Stimulated activated CD4-positive, alpha-beta T cell treated with anti-CD3 and anti-CD28 coated beads, Interleukin-1b, Interleukin-23, amount 100 ng/mL, for 1 hour (primary cell): ENCODE data around the gene MRPS2.
"Not testable (repeated sequence)": the region's sequence is repeated elsewhere in the genome, so short reads cannot be mapped to it uniquely, and the experiment has no call there.

Experiments used
- DNase-seq, 2 donors: peaks; one replicate each; pipeline ENCODE4 v3.0.0-alpha.2; 2020; ENCODE audit warnings: low read depth in 2 of 2

Gene MRPS2

DNA sequence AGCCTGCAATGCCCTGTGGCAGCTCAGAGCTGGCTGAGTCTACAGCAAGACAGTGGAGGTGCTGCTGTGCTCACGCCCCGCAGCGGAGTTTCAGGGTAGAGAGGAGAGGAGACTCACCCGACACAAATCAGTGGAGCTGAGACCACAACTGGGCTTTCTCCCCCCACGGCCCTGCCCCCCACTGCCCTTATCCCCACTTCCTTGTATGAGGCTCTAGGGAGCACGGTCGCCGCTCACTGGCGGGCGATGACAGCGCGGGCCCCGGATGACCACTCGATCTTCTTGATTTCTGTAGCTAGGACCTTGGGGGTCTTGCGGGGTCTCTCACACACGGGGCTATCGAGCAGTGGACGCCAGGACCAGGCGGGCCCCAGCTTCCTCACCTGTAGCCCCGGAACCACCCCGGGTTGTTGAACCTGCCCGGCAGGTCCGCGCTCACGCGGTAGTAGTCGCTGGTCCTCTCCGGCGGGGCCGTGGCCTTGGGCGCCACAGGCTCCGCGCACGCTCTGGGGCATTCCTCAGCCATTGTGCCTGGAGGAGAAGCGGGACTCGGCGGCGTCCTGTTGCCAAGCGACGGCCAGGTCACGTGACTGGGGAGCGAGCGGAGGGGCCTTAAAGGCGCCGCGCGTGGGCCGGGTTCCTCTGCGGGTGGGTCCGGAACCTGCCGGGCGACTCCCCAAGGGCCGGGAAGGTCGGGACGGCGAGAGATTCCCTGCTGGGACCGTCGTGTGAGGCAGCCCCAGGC lies 984 bp upstream of the MRPS2 start:
- peak; percentile 75 to 80 for DNase-seq

DNA sequence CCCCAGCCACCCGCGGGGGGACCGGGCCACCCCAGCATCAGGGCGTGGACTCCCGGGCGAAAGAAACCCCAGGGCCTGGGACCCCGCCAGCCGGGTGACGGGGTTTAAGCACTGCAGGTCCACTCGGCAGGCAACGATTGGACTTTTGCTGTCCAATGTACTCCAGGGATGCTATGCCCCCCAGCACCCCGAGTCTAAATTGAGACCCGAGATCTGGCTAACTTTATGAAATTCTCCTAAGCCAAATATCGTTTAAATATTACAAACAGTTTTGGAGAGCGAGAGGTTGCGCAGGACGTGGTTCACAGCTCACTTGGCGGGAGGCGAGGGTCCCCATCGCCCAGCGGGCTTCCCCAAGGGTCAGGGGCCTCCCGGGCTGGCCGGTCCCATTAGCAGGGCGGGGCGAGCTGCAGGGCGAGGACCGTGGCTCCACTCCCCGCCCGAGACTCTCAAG lies 384 bp upstream of the MRPS2 start:
- no peak for DNase-seq

DNA sequence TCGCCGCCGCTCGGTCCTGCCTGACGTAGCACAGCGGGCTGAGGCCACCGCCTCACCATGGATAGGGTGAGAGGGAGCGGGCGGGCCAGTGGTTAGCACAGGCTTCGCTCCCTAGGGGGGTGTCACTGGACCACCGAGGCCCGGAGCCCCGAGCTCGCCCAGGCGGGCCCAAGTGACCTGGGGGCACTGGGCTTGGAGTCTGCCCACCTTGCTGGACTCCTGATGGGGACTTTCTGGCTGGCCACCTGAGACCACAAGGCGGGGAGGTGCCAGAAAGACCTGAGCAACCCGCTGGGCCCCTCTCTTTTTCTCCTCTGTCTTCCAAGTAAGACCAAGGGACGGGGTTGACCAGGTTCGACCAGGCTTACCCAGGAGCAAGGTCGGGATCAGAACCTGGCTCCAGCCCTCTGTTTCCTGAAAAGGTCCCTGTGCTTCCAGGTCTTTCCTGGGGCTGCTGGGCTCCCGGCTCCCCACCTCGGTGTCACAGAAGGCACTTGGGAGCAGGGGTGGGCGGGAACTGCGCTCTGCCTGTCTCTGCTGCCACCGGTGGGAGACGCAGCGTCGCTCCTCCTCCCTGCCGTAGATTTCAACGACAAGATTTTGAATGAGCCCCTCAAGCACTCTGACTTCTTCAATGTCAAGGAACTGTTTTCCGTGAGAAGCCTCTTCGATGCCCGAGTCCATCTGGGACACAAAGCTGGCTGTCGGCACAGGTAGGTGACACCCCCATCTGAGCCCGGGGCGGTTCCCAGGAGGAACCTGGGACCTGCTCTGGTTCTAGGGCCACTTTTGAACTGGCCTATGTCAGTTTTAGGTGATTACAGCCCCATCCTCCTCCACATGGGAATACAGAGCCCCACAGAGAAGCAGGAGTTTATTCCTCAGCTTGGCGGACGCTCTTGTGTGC lies 1.0 kb downstream of the MRPS2 start:
- no peak for DNase-seq

GRCh38 chr9:135502168-135502872 lies 1.8 kb downstream of the MRPS2 start:
- DNase-seq: no peak

- no peak for DNase-seq
Observed at GRCh38 chr9:135502873-135503321, 2.4 kb downstream of the MRPS2 start.

DNA sequence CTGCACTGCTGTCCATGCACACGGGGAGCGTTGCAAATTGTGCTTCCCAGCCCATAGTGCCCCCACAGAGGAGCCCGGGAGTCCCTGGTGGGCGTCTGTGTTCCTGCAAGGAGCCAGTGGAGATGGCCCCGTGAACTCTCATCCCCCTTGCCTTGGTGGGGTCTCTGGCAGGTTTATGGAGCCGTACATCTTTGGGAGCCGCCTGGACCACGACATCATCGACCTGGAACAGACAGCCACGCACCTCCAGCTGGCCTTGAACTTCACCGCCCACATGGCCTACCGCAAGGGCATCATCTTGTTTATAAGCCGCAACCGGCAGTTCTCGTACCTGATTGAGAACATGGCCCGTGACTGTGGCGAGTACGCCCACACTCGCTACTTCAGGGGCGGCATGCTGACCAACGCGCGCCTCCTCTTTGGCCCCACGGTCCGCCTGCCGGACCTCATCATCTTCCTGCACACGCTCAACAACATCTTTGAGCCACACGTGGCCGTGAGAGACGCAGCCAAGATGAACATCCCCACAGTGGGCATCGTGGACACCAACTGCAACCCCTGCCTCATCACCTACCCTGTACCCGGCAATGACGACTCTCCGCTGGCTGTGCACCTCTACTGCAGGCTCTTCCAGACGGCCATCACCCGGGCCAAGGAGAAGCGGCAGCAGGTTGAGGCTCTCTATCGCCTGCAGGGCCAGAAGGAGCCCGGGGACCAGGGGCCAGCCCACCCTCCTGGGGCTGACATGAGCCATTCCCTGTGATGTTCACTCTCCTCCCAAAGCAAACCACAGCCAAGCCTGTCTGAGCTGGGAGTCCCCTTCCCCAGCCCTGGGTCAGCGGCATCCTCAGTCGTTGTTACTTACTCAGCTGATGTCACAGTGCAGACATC lies 3.1 kb downstream of the MRPS2 start:
- DNase-seq: no peak

- peak in 1 of 2 donors; percentile 40 for DNase-seq
Observed at GRCh38 chr9:135504262-135505243, 4.1 kb downstream of the MRPS2 start.

DNA sequence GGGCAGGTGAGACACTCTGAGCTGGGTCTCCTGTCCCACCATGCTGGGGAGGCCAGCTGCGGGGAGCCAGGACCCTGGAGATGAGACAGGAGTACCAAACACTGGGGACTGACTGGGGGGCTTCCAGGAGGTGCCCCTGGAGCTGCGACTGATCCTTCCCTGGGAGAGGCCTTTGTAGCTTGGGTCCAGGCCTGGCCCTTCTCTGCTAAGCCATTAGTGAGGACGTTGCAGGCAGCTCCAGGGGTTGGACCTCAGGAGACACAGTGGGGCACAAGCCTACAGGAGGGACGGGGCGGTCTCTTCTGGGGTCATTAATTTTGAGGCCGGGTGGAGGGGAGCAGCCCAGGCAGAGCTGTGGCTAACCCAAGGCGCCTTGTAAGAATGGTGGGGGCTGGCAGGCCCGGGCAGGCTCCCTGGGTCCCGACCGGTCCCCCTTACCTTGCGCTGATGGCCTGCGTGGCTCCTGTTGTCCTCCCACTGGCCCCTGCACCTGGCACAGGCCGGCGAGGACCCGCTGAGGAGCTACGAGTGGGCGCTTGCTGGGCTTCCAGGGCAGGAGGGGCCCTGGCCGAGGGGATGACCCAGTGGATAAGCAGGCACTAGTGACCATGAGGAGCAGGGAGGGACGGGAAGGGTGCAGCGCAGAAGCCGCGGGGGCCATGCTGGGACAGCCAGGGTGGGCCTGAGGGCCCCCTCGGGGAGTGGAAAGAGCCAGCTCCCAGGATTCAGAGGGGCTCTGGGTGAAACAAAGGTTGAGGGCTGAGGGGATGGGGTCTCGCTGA lies 5.1 kb downstream of the MRPS2 start:
- DNase-seq: no peak

GRCh38 chr9:135506327-135507103 lies 6.0 kb downstream of the MRPS2 start:
- DNase-seq: no peak

DNA sequence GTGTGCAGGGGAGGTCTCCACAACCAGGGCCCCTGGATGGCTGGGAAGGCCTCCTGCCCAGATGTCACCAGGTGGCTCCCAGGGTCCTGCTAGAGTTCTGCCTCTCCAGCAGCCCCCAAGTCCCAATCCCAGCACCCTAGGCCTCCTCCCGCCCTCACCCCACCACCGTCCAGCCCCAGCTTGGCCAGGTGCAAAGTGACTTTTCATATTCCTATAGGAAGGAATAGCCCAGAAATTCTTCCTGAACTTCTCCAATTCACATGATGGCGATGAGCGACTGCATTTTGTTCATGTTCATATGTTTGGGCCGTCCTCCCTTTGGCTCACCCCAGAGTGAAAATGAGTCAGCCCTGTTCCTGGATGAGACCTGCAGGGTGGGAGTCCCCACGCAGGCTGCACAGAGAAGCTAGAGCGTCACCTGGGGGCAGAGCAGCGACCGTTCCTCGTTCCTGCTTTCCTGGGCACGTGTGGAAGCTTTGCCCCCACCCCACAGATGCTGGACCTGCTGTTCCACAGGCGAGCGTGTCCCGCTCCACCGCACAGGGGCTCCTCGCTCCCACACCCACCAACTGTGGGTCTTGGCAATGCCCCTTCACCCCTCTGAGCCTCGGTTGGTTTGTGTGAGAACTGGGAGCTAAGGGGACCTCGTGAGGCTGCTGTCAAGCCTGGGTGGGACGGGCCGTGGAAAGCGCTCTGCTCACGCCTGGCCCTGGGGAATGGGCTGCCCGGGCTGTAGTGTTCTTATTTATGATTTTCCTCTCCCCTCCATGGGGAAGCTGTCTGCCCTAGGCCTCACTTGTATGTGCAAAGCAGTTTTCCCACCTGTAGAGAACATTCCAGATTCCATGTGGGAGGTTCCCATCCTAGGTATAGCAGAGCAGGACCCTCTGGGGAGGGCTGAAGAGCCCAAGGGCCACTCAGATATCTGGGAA lies 6.9 kb downstream of the MRPS2 start:
- no peak for DNase-seq

GRCh38 chr9:135508211-135508820 lies 7.8 kb downstream of the MRPS2 start:
- no peak for DNase-seq

- no peak for DNase-seq
Observed at GRCh38 chr9:135509458-135509857, 9.0 kb downstream of the MRPS2 start.

- DNase-seq: no peak
Observed at GRCh38 chr9:135512241-135512603, 11.7 kb downstream of the MRPS2 start.

DNA sequence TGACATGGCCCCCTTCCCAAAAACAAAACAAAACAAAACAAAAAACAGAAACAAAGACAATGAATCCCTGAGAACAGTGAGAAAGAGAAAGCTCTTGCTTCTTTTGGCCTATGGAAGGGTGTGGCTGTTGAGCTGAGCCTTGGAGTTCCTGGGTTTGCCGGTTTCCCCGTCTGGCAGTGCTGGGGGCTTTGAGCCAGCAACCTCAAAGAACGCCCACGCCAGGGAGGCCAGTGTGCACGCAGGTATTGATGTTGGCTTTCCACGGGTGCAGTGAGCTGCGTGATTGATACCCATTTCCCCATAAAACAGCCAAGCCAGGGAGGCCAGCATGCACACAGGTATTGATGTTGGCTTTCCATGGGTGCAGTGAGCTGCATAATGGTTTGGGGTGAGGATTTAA lies 12.4 kb downstream of the MRPS2 start:
- no peak for DNase-seq

DNA sequence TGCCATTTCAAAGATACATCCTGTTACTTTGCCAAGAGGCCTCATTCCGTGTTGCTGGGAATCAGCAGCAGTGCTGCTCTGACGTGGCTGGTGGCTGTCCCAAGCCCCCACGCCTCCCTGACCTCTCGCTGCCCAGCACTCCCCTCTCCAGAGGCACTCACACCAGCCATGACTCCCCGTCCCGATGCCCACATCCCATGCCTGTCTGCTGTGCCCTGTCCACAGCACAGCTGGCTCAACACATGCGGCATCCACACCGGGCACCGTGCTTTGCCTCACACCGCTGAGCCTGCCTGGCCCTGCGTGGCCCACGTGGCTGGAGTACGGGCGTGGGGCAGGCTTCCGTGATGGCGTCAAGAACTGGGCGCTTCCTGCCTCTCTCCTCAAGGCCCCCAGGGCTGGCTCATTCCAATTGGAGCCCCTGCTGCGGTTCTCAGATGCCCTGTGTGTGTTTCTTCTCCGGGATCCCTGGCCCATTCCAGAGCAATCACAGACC lies 12.9 kb downstream of the MRPS2 start:
- DNase-seq: no peak

GRCh38 chr9:135513906-135514305 lies 13.4 kb downstream of the MRPS2 start:
- DNase-seq: not testable (repeated sequence)
